Common myeloid progenitor, CD34-positive (primary cell): ENCODE data around the gene SYNPR.
"Not testable (repeated sequence)": the region's sequence is repeated elsewhere in the genome, so short reads cannot be mapped to it uniquely, and the experiment has no call there.

ENCODE experiments used
- CTCF ChIA-PET: fragments of 350-600 bp; sonication (Branson Sonifier 250); formaldehyde crosslinking; loops from one replicate; lab custom pipeline; 2021; ENCODE audit warnings: antibody characterized with exemption; lab: Charles Lee
- POLR2A ChIA-PET: fragments of 350-600 bp; sonication (Branson Sonifier 250); formaldehyde crosslinking; loops from one replicate; lab custom pipeline; 2021; ENCODE audit warnings: antibody characterized with exemption; lab: Charles Lee
- DNase-seq, 3 donors: peaks; one replicate each; pipeline versions ENCODE4 v3.0.0 to v3.0.0-alpha.2; 2013
- H3K27ac ChIP-seq, 2 experiments: 1 replicate in 1 of 2; 2 replicates in 1 of 2; pipeline ENCODE4 v1.7.0; 2013; ENCODE audit warnings: inconsistent platforms in 2 of 2, low read length in 2 of 2, mild to moderate bottlenecking in 2 of 2, low read depth in 1 of 2, moderate library complexity in 1 of 2; ENCODE audit not compliant: severe bottlenecking in 2 of 2, insufficient read depth in 1 of 2, poor library complexity in 1 of 2
- H3K27me3 ChIP-seq, 5 experiments: replicated peaks in 2 of 5; 1 replicate in 3 of 5; 2 replicates in 2 of 5; pipeline versions ENCODE4 v1.6.1 to v1.7.0; 2013; ENCODE audit warnings: low read length in 4 of 5, mild to moderate bottlenecking in 2 of 5, moderate library complexity in 2 of 5, inconsistent platforms in 1 of 5; ENCODE audit not compliant: insufficient read depth in 5 of 5, control insufficient read depth in 4 of 5
- H3K36me3 ChIP-seq, 4 experiments: 1 replicate in 2 of 4; 2 replicates in 2 of 4; pipeline versions ENCODE4 v1.6.1 to v1.7.0; 2013; ENCODE audit warnings: low read length in 3 of 4, control low read depth in 1 of 4, mild to moderate bottlenecking in 1 of 4; ENCODE audit not compliant: control insufficient read depth in 4 of 4, insufficient read depth in 4 of 4
- H3K4me1 ChIP-seq, 4 experiments: 1 replicate in 3 of 4; 2 replicates in 1 of 4; pipeline versions ENCODE4 v1.6.1 to v1.7.1; 2013; ENCODE audit warnings: low read length in 3 of 4, mild to moderate bottlenecking in 3 of 4, control low read depth in 1 of 4, inconsistent platforms in 1 of 4, moderate library complexity in 1 of 4; ENCODE audit not compliant: control insufficient read depth in 4 of 4, insufficient read depth in 4 of 4; ENCODE audit errors: control extremely low read depth in 1 of 4
- H3K4me3 ChIP-seq, 7 experiments: 1 replicate in 4 of 7; 2 replicates in 3 of 7; pipeline versions ENCODE4 v1.5.1 to v1.7.0; 2013; ENCODE audit warnings: mild to moderate bottlenecking in 7 of 7, low read length in 6 of 7, moderate library complexity in 6 of 7, inconsistent platforms in 2 of 7, low read depth in 2 of 7, control low read depth in 1 of 7; ENCODE audit not compliant: insufficient read depth in 4 of 7, control insufficient read depth in 1 of 7; ENCODE audit errors: extremely low read depth in 1 of 7
- H3K9me3 ChIP-seq, 5 experiments: 1 replicate in 4 of 5; 2 replicates in 1 of 5; pipeline versions ENCODE4 v1.6.1 to v1.7.1; 2013; ENCODE audit warnings: low read length in 4 of 5, mild to moderate bottlenecking in 2 of 5, inconsistent platforms in 1 of 5, low read depth in 1 of 5, moderate library complexity in 1 of 5; ENCODE audit not compliant: control insufficient read depth in 4 of 5, insufficient read depth in 2 of 5; ENCODE audit errors: control extremely low read depth in 1 of 5
- WGBS: methylation state at CpG from one replicate; pipeline ENCODE4 v1.1.5; 2013; ENCODE audit not compliant: insufficient coverage; 5-methylcytosine and 5-hydroxymethylcytosine counted together

The SYNPR gene

GRCh38 chr3:63639806-63640205 is 361.7 kb downstream of the SYNPR start:
- 100% methylated on average over 1 of the region's 2 CpGs for WGBS
- POLR2A ChIA-PET = no interaction called here

GRCh38 chr3:63642488-63642887 is 364.4 kb downstream of the SYNPR start:
- no CpG with 5 or more reads among the region's 1 CpG for WGBS
- Histone ChIP-seq H3K27ac (no peak overlapping the region), H3K9me3 (no peaks in the 10 kb centered on the region), H3K27me3 (no peaks in the 10 kb centered on the region), H3K36me3 (no peaks in the 10 kb centered on the region), H3K4me3 (no peak overlapping the region), H3K4me1 (no peaks in the 10 kb centered on the region)
- DNase-seq = no peak
- POLR2A ChIA-PET = no interaction called here
- CTCF ChIA-PET = no interaction called here

More at GRCh38 chr3:63639806-63640205, 361.7 kb downstream of the SYNPR start:
- no peak overlapping the region for H3K27ac ChIP-seq
- H3K36me3 ChIP-seq = no peaks in the 10 kb centered on the region
- no peak for DNase-seq
- H3K4me3 ChIP-seq = no peak overlapping the region
- CTCF ChIA-PET = no interaction called here
- no peaks in the 10 kb centered on the region for H3K4me1 ChIP-seq
- H3K9me3 ChIP-seq = no peaks in the 10 kb centered on the region
- H3K27me3 ChIP-seq = no peaks in the 10 kb centered on the region

GRCh38 chr3:63644212-63644797 is 366.2 kb downstream of the SYNPR start:
- 85% methylated on average over 5 of the region's 5 CpGs for WGBS
- POLR2A ChIA-PET = no interaction called here
- CTCF ChIA-PET = no interaction called here
- H3K9me3 ChIP-seq = no peaks in the 10 kb centered on the region
- H3K27ac ChIP-seq = no peak overlapping the region
- no peaks in the 10 kb centered on the region for H3K4me1 ChIP-seq
- DNase-seq = no peak
- H3K27me3 ChIP-seq = no peaks in the 10 kb centered on the region
- no peaks in the 10 kb centered on the region for H3K36me3 ChIP-seq
- no peak overlapping the region for H3K4me3 ChIP-seq

GRCh38 chr3:63644928-63645781 is 367.0 kb downstream of the SYNPR start:
- POLR2A ChIA-PET, H3K9me3 ChIP-seq, DNase-seq, H3K27ac ChIP-seq, H3K4me3 ChIP-seq, H3K4me1 ChIP-seq, H3K27me3 ChIP-seq, CTCF ChIA-PET, H3K36me3 ChIP-seq: not testable (repeated sequence)
- 63% methylated on average over 19 of the region's 25 CpGs for WGBS

- DNase-seq = no peak
- H3K27me3 ChIP-seq = peaks cover 0 to 1% (median 0%) of the 10 kb centered on the region in 5 experiments
- H3K36me3 ChIP-seq = no peaks in the 10 kb centered on the region
- POLR2A ChIA-PET = no interaction called here
- WGBS = 90% methylated on average over 5 of the region's 5 CpGs
- H3K9me3 ChIP-seq = no peaks in the 10 kb centered on the region
- no peak within 1 kb of the TSS for H3K4me3 ChIP-seq
- CTCF ChIA-PET = interaction anchor here (1.2 kb wide), 1 partner anchor 10 kb away, joined by 3 read pairs; no protein-coding TSS in a partner anchor
- no peaks in the 10 kb centered on the region for H3K4me1 ChIP-seq
- no peak within 1 kb of the TSS for H3K27ac ChIP-seq
Measured at GRCh38 chr3:63652066-63652725, 374.1 kb downstream of the SYNPR start, which contains the start of gene SNTN. Gene SNTN, plus strand, starts transcription at chr3:63652675. Its CDS starts 13 bp downstream, at chr3:63652688.

- no peak for DNase-seq
- H3K4me1 ChIP-seq = no peaks in the 10 kb centered on the region
- H3K27ac ChIP-seq = no peak overlapping the region
- H3K4me3 ChIP-seq = no peak overlapping the region
- WGBS = 96% methylated on average over 3 of the region's 4 CpGs
- peaks cover 0 to 1% (median 0%) of the 10 kb centered on the region in 5 experiments for H3K27me3 ChIP-seq
- H3K9me3 ChIP-seq = no peaks in the 10 kb centered on the region
- no peaks in the 10 kb centered on the region for H3K36me3 ChIP-seq
- POLR2A ChIA-PET = no interaction called here
- CTCF ChIA-PET = no interaction called here
Measured at GRCh38 chr3:63654211-63654610, 376.1 kb downstream of the SYNPR start.

- H3K36me3 ChIP-seq = no peaks in the 10 kb centered on the region
- peaks cover 0 to 1% (median 0%) of the 10 kb centered on the region in 5 experiments for H3K27me3 ChIP-seq
- POLR2A ChIA-PET = no interaction called here
- H3K4me3 ChIP-seq = no peak overlapping the region
- no peaks in the 10 kb centered on the region for H3K4me1 ChIP-seq
- no peak overlapping the region for H3K27ac ChIP-seq
- H3K9me3 ChIP-seq = no peaks in the 10 kb centered on the region
- CTCF ChIA-PET = no interaction called here
- 100% methylated on average over 3 of the region's 5 CpGs for WGBS
- no peak for DNase-seq
Measured at GRCh38 chr3:63654931-63655330, 376.8 kb downstream of the SYNPR start.
